Vagina (tissue), 2 donors: ENCODE results near the gene COL12A1. TPM values are rescaled to one million over a fixed set of nuclear protein-coding genes. Genes with fewer than 3 reads are reported as not detected.

Experiments used
- DNase-seq, 2 donors: peaks; one replicate each; pipeline ENCODE4 v3.0.0-alpha.2; 2017; ENCODE audit errors: extremely low spot score in 2 of 2
- H3K27ac ChIP-seq: fragments of 200-600 bp; sonication (generic); one replicate; pipeline ENCODE4 v1.5.1; 2019
- H3K27me3 ChIP-seq: fragments of 200-600 bp; sonication (generic); one replicate; pipeline ENCODE4 v1.5.1; 2019
- H3K36me3 ChIP-seq, 2 donors: fragments of 200-600 bp; sonication (generic); one replicate each; pipeline ENCODE4 v1.5.1; 2017 to 2019
- H3K4me1 ChIP-seq: fragments of 200-600 bp; sonication (generic); one replicate; pipeline ENCODE4 v1.5.1; 2019
- H3K4me3 ChIP-seq, 2 donors: fragments of 200-600 bp; sonication (generic); 1 replicate in 1 of 2; 2 replicates in 1 of 2; pipeline ENCODE4 v1.5.1; 2016 to 2019
- H3K9me3 ChIP-seq: fragments of 200-600 bp; sonication (generic); one replicate; pipeline ENCODE4 v1.5.1; 2019
- CTCF ChIP-seq, 3 experiments: fragments of 450-650 bp in 2 of 3; fragments of 200-600 bp in 1 of 3; sonication (generic) in 1 of 3; IDR thresholded peaks; one replicate each; pipeline ENCODE4 v1.5.1; 2017 to 2019; ENCODE audit warnings: antibody characterized with exemption in 3 of 3, mild to moderate bottlenecking in 2 of 3, moderate library complexity in 2 of 3
- POLR2A ChIP-seq, 2 donors: fragments of 450-650 bp; IDR thresholded peaks; one replicate each; pipeline ENCODE4 v1.6.1; 2017; ENCODE audit warnings: antibody characterized with exemption in 2 of 2, mild to moderate bottlenecking in 2 of 2, moderate library complexity in 2 of 2
- POLR2AphosphoS5 ChIP-seq, 2 donors: sonication (generic); formaldehyde crosslinking; IDR thresholded peaks; one replicate each; pipeline ENCODE4 v1.9.0; 2017; ENCODE audit warnings: antibody characterized with exemption in 2 of 2, mild to moderate bottlenecking in 2 of 2, low read depth in 1 of 2; ENCODE audit not compliant: insufficient read depth in 1 of 2
- intact Hi-C: fragments of 100-400 bp; cut with DNase I; formaldehyde crosslinking; loops from one replicate; pipeline ENCODE4 v1.15.1; 2023
- total RNA-seq: library from RNA; depleted of rRNA; stranded (reverse); fragments of >200 nt; gene quantifications from one replicate; pipeline ENCODE4 v1.2.3, GENCODE V29; 2016

COL12A1 gene
- total RNA-seq, 1 donor from 2014 or later: 130 TPM

DNA sequence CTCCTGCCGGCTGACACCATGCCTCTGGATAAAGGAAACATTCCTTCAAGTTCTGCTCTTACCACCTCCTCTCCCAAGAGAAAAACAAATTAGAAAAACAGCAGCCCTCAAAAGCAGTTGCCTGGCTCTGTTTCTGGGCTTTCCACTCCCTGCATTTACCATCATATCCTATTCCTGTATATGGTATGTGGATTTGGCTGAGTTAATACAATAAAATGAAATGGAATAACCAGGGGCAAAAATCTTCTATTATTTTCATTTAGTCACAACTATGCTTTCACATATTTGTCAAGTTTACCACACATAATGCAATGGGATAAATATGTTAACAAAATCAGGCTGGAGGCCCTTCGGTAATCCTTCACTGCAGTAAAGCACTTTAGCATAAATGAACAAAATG is 34.3 kb downstream of the COL12A1 start:
- Histone ChIP-seq H3K4me1 (peaks cover 40% of the 10 kb centered on the region), H3K36me3 (no peaks in the 10 kb centered on the region), H3K27me3 (no peaks in the 10 kb centered on the region), H3K9me3 (no peaks in the 10 kb centered on the region), H3K4me3 (no peak overlapping the region), H3K27ac (no peak overlapping the region)
- no peak for DNase-seq
- intact Hi-C loops: no loop called here
- no peak for TF ChIP-seq POLR2AphosphoS5 (IDR thresholded peaks at IDR 0.05; ENCODE audit: insufficient read depth in 1 of 2, low read depth in 1 of 2)
- TF ChIP-seq POLR2A (IDR thresholded peaks at IDR 0.05): no peak
- no peak for TF ChIP-seq CTCF (IDR thresholded peaks at IDR 0.05)

DNA sequence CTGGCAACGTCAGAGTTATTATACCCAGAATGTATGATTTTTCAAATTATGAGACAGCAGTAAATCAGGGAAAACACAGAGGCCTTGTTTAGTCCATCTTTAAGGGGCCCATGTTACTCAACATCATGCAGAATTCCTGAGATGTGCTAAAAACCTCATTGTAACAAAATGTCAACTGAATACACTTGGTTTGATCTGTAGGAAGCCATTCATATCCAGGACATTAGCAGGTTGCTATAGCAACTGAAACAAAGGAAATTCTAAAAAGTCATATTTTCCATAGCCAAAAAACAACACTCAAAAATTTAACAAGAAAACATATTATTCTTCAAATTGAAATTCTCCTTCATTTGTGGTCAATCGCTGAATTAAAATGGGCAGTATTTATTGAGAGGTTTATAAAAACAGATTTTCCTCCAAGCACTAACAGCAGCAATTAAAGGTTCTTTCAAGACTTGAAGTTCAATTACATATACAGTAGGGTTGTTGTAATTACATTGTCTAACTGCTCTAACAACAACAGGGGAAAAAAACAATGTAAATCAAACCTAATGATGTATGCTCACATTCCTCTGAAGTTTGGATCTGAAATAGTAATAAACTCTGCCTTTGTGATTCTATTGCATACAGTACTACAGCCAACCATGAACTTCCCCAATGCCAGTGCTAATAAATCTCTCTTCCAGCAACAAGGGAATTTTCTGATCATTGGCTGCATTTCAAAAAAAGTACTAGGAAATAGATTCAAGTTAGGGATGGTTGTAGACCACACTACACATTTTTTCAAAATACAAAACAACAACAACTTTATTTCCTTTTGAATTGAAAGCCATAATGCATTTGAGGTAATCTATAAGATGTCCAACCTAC is 34.9 kb downstream of the COL12A1 start:
- no peak overlapping the region for H3K4me3 ChIP-seq
- peaks cover 40% of the 10 kb centered on the region for H3K4me1 ChIP-seq
- no peak overlapping the region for H3K27ac ChIP-seq
- DNase-seq: no peak
- H3K9me3 ChIP-seq: no peaks in the 10 kb centered on the region
- intact Hi-C loops: no loop called here
- H3K27me3 ChIP-seq: no peaks in the 10 kb centered on the region
- H3K36me3 ChIP-seq: no peaks in the 10 kb centered on the region
- TF ChIP-seq POLR2AphosphoS5 (IDR thresholded peaks at IDR 0.05; ENCODE audit: insufficient read depth in 1 of 2, low read depth in 1 of 2) (no peak), CTCF (IDR thresholded peaks at IDR 0.05) (no peak), POLR2A (IDR thresholded peaks at IDR 0.05) (no peak)

DNA sequence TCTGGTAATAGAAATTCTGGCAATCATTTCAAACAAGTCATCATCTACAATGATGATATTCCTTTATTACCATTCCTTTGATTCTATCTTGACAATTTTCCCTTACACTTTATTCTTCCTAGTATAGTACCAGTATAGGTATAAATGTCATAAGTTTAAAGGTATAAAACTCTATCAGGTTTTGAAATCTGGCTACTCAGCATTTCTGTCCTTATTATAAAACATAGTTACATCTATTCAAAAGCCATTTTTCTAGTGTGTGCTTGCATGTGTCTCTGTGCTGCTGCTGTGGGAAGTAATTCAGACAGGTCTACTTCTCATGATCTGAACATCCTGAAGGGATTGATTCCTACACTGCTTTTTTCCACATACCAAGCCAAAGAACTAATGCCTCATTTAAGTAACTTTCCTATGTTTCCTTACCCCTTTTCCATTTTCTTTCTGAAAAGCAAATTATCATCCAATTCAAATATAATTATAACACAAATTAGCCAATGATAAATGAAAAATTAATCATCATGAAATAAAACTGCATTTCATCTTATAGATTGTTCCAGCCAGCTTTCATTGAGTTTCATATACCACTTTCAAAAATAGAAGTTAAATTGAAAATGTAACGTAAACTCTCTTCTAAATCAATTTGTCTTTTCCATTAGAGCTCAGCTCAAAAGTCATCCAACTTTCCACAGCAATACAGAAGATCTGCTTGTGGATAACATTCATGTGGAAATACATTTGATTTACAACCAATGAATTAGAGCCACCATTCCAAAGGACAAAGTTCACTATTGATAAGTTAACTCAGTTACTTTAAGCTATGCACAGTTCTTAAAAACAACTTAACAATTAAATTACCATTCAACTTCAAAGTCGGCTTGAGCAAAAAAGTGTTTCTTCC is 35.9 kb downstream of the COL12A1 start:
- Histone ChIP-seq H3K27ac (no peak overlapping the region), H3K4me3 (no peak overlapping the region), H3K4me1 (peaks cover 40% of the 10 kb centered on the region), H3K27me3 (no peaks in the 10 kb centered on the region), H3K9me3 (no peaks in the 10 kb centered on the region), H3K36me3 (no peaks in the 10 kb centered on the region)
- intact Hi-C loops: no loop called here
- DNase-seq: no peak
- TF ChIP-seq POLR2A (IDR thresholded peaks at IDR 0.05) (no peak), POLR2AphosphoS5 (IDR thresholded peaks at IDR 0.05; ENCODE audit: insufficient read depth in 1 of 2, low read depth in 1 of 2) (no peak), CTCF (IDR thresholded peaks at IDR 0.05) (no peak)

- no peaks in the 10 kb centered on the region for H3K27me3 ChIP-seq
- H3K27ac ChIP-seq: no peak overlapping the region
- intact Hi-C loops: no loop called here
- H3K4me3 ChIP-seq: no peak overlapping the region
- DNase-seq: no peak
- no peak for TF ChIP-seq CTCF (IDR thresholded peaks at IDR 0.05)
- TF ChIP-seq POLR2AphosphoS5 (IDR thresholded peaks at IDR 0.05; ENCODE audit: insufficient read depth in 1 of 2, low read depth in 1 of 2): no peak
- no peak for TF ChIP-seq POLR2A (IDR thresholded peaks at IDR 0.05)
- H3K4me1 ChIP-seq: peaks cover 38% of the 10 kb centered on the region
- peaks cover 0 to 5% of the 10 kb centered on the region in 2 donors for H3K36me3 ChIP-seq
- no peaks in the 10 kb centered on the region for H3K9me3 ChIP-seq
Observed at GRCh38 chr6:75167851-75168250, 38.0 kb downstream of the COL12A1 start.
